GM08714 (cell line): ENCODE results near the gene SMIM31.

Source experiments
- H3K4me3 ChIP-seq: fragments of 200-500 bp; sonication (Bioruptor generic); 2 replicates; pipeline ENCODE4 v1.5.1; 2014; ENCODE audit warnings: mild to moderate bottlenecking, low read length, inconsistent platforms
- ZNF274 ChIP-seq: IDR thresholded peaks from 2 replicates; pipeline ENCODE4 v1.6.1; 2012; ENCODE audit warnings: mild to moderate bottlenecking, low read depth, low read length

The SMIM31 gene

GRCh38 chr4:164753873-164754488, at the start of gene SMIM31:
TSS of gene SMIM31 (plus strand) at chr4:164754131. CDS start at chr4:164770444, 16,313 bp downstream.
- H3K4me3 ChIP-seq = no peak within 1 kb of the TSS
- no peak for TF ChIP-seq ZNF274

GRCh38 chr4:164706675-164707074, 47.3 kb upstream of the SMIM31 start:
- H3K4me3 ChIP-seq = no peak overlapping the region
- no peak for TF ChIP-seq ZNF274

DNA sequence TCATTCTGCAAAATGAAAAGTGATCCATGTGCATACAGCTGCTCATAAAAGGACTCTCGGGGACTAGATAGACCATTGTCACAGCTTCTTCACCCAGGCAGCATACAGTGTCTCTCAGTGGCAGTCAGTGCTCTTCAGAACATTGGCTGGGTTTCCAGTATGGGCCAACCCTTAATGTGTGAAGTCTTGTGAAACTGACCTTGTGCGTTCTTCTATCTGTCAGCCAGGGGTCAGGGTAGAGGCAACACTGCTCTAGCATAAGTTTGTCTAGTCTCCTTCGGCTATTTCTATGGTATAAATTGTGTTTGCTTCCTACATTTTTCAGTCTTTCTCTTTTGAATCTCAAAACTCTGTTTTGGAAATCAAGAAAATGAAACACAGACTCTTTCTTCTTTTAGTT, 37.0 kb upstream of the SMIM31 start:
- TF ChIP-seq ZNF274 = no peak
- no peak overlapping the region for H3K4me3 ChIP-seq

DNA sequence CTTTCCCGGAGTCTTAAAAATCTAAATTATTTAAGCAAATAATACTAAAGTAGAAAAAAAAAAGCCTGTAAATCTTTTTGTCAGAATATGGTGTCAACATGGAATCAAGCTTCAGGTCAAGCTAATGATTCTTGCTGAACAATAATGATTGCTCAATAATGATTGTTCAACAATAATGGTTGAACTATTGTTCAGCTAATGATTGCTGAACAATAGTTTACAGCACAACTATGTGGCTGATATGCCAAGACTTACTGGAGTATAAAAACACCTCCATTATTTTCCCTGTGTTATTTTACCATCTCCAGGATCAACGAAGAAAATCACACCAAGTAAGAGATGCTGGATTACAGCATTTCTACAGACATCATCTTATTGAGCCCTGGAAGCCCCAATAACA, 35.1 kb upstream of the SMIM31 start:
- no peak for TF ChIP-seq ZNF274
- no peak overlapping the region for H3K4me3 ChIP-seq

GRCh38 chr4:164725066-164725465, 28.9 kb upstream of the SMIM31 start:
- TF ChIP-seq ZNF274 = no peak
- H3K4me3 ChIP-seq = no peak overlapping the region

GRCh38 chr4:164730705-164731393, 23.1 kb upstream of the SMIM31 start:
- H3K4me3 ChIP-seq = no peak overlapping the region
- no peak for TF ChIP-seq ZNF274

DNA sequence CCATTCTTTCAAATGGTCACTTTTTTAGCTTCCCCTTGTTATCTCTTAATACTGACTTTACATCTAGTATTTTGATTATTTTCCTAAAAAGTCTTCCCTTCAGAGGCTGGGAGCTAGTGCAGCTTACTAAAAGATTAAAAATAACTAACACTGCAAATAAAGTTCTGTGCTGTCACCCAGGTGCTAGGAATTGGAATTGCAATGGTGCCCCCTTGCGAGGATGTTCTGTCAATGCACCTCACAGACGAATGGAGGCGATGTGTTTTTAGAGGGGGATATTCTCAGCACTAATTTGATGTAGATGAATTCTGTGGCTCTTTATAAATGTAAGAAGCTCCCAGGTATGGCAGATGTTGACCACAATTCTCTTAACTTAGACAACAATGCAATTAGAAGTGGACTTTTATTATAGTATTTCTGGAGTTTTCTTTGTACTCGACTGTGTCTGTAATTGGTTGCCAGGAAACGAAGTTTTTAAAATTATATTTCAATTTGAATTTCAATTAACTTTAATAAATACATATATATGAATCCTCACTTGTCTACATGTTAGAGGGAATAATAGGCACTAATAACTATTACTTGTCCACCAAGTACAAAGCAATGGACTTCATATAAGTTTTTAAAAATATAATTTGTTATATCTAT, 22.0 kb upstream of the SMIM31 start:
- TF ChIP-seq ZNF274 = no peak

DNA sequence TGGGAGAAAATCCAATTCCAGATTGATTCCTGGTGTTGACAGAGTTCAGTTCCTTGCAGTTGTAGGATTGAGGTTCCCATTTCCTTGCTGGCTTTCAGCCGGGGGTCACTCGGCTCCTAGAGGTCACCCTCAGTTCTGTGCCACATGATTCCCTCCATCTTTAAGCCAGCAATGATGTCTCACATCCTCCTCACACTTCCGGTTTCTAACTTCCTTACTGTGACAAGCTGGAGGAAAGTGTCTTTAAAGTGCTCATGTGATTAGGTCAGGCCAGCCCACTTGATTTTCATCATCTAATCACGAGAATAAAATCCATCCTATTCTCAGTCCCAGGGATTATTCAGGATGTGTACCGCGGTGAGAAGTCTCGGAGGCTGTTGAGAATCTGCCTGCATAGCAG, 19.4 kb upstream of the SMIM31 start:
- no peak overlapping the region for H3K4me3 ChIP-seq

More for the DNA sequence above, 22.0 kb upstream of the SMIM31 start:
- no peak overlapping the region for H3K4me3 ChIP-seq

GRCh38 chr4:164748375-164748774, 5.6 kb upstream of the SMIM31 start:
- H3K4me3 ChIP-seq = no peak overlapping the region
- no peak for TF ChIP-seq ZNF274

More for the DNA sequence above, 19.4 kb upstream of the SMIM31 start:
- no peak for TF ChIP-seq ZNF274

GRCh38 chr4:164755432-164755831, 1.5 kb downstream of the SMIM31 start:
- TF ChIP-seq ZNF274 = no peak
- no peak overlapping the region for H3K4me3 ChIP-seq

DNA sequence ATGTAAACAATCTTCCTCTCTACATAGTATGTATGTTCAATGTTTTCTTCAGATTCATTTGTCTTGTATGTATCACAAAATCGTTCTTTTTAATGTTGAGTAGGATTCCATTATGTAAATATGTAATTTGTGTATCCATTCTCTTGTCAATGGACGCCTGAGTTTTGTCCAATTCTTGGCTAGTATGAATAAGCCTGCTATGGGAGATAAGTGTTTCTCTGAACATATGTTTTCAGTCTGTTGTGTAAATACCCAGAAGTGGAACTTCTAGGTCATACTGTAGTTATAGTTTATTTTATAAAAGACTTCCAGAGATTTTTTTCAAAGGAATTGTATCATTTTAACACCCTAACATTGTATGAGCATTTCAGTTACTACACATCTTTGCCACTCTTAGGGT, 2.8 kb downstream of the SMIM31 start:
- no peak for TF ChIP-seq ZNF274
- H3K4me3 ChIP-seq = no peak overlapping the region

GRCh38 chr4:164761241-164761640, 7.3 kb downstream of the SMIM31 start:
- H3K4me3 ChIP-seq = no peak overlapping the region
- no peak for TF ChIP-seq ZNF274

DNA sequence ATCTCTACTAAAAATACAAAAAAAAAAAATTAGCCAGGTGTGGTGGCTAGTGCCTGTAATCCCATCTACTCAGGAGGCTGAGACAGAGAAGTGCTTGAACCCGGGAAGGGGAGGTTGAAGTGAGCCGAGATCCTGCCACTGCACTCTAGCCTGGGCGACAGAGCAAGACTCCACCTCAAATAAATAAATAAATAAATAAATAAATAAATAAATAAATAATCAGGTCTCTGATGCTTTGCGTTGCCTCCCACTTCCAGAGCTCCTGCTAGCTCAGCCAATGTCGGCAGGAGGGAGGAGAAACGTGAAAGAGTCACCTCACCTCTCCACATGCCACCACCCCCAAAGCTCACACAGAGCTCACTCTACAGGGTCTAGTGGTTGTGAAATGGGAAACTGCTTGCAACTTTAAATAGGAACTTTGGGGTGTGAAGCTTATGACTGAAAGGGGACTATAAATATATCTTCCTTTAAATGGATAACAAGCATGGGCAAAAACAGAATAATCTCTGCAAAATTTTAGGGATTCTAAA, 7.9 kb downstream of the SMIM31 start:
- H3K4me3 ChIP-seq = no peak overlapping the region
- no peak for TF ChIP-seq ZNF274

GRCh38 chr4:164765096-164765495, 11.2 kb downstream of the SMIM31 start:
- TF ChIP-seq ZNF274 = no peak
- no peak overlapping the region for H3K4me3 ChIP-seq

DNA sequence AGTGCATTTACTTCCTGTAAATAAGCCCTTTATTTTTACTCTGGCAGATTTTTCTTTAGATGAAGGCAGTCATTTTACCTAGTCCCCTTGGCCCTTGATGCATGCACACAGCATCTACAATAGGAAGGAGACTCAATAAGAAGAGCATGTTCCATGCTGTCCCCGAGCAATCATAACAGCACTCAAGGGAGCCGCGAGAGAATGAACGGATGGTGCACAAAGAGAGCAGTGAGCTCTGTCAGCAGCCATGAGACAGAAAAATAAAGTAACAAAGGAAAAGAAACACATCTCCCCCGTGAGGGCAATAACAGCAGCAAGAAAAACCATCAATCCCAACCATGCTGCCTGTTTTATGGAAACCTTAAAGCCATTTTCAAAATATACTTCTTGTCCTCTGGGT, 11.9 kb downstream of the SMIM31 start:
- no peak overlapping the region for H3K4me3 ChIP-seq
- no peak for TF ChIP-seq ZNF274

- H3K4me3 ChIP-seq = no peak overlapping the region
- no peak for TF ChIP-seq ZNF274
These were observed 14.6 kb downstream of the SMIM31 start for GRCh38 chr4:164768516-164768915.
